NCI-H82 treated with DMSO at 0.1 percent for 48 hours (cell line): ENCODE results near the gene GRK2.

Experiments
- DNase-seq: peaks from one replicate; lab custom pipeline; 2025; ENCODE audit not compliant: unreplicated experiment; lab: John Stamatoyannopoulos, UW

GRK2 gene

DNA sequence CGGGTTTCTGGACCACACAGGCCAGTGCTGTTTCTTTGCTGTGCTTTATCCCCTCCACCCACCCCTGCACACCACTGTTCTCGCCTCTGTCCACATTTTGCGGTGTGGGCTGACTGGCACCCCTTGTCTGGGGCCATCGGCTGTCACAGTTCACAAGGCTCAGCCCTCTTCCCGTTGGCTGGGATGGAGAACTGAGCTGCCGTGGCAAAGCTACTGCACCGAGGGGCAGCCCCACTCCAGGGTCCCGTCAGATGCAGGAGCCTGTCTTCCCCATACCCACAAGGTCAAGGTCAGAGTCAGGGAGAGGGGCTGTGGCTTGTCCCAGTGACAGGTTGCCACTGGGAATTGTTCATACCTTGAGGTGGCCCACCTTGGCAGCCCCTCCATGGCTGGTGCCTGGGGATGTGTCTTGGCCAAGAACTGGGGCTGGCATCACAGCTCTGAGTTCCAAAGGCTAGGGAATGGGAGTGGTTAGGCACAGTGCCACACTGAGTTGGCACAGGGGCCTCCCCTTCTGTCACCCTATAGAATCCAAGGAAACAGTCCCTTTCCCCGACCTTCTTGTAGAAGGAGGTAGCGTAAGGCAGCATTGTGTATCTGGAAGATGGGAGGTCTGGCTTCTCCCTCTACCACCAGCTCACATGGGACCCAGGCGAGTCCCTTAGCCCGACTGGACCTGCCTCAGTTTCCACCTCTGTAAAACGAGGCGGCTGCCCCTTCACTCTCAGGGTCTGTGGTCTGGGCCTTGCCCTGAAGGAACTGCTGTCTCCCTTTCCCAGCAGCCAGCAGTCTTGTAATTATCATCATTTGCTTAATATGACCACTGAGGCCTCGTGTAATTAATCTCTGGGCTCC lies 3.4 kb downstream of the GRK2 start:
- no peak for DNase-seq

- no peak for DNase-seq
These were observed 4.3 kb downstream of the GRK2 start for GRCh38 chr11:67270256-67271204.

DNA sequence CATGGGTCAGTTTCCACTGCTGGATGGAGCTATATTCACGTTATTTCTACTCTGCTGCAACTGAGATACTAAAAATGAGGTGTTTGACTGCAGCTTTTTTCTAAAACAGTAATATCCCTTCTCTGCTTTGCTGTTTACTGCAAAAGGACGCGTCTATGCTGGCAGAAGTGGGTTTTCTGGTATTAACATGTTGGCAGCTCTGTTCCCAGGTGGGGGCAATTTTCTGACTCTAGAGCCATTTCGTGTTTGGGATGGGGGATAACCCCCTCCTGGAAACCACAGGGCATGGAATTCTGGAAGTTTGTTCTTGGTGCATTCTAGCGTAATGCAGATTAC lies 4.9 kb downstream of the GRK2 start:
- DNase-seq: no peak

- no peak for DNase-seq
These were observed 5.4 kb downstream of the GRK2 start for GRCh38 chr11:67271541-67272284.

DNA sequence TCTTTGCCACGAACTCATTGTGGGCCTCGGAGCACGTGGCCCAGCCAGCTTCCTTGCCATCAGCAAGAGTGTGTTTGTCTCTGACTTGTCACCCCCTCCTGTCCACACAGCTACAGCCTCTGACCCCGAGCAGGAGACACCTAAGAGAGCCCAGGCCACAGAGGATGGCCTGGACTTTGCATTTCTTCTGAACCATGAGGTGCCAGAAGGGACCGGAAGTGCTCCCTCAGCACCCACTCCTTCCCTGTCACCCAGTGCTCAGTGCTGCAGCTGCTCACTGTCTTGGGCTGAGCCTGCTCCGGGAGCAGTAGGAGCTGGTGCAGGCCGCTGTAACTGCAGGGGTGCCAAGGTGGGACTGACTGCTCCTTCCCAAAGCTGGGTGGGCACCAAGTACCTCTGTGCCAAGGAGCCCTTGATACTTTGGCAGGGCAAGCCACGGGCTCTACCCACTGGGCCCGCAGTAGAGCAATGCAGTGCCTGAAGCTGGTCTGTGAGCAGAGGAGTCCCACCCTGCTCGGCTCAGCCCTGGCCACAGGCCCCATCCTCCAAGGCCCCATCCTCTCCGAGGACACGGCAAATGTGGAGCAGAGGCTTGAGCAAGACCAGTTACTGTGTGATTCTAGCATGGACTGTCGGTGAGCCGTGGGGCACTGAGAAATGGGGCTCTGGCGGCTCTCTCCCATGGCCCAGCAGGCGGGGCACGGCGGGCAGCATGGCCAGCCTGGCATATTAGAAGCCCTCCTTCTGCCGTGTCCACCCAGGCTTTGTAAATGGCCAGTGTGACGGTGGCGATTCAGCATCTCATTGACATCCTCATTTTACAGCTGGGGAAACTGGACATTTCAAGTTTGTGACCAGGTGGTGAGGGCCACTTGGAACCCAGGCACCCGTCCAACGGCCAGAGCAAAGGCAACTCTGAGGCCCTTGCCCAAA lies 6.3 kb downstream of the GRK2 start:
- no peak for DNase-seq

GRCh38 chr11:67273260-67273990 lies 7.2 kb downstream of the GRK2 start:
- no peak for DNase-seq

DNA sequence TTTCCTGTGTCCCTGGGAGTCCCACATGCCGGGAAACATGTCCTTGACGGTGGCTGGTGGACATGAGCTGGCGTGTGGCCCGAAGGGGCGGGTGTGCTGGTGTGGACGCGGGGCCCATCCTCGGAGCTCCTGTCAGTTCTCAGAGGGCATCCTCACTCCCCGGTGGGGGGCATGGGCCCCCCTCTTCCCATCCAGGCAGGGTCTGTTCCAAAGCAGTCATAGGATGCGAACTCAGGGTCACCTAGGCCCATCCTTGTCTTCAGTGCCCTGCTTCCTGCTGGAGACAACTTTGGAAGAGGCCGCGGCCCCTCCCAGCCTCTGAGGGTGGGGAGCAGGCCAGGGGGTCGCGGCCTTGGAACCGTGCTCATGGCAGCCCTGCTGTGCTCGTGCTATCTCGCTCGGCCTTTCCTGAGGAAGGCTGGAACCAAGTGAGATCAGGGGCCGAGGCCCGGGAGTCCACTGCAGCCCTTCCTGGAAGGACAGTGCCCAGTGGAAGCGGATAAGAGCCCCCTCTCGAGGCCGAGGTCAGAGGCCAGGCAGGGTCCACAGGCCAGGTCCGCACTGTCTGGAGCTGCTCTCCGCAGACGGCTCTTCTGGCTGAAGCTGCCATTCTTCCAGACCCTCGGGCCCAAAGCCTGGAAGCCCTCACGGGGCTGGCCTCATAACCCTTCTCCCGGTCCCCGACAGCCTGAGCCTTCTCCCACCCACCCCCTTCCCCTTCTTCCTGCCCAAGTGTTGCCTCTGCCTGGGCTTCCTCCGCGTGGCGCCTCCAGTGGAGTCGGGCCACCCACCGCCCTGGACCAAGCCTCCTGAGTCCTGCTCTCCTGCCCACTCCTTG lies 8.7 kb downstream of the GRK2 start:
- no peak for DNase-seq

- no peak for DNase-seq
These were observed 9.5 kb downstream of the GRK2 start for GRCh38 chr11:67275606-67276409.

GRCh38 chr11:67276781-67277230 lies 10.5 kb downstream of the GRK2 start:
- DNase-seq: no peak

DNA sequence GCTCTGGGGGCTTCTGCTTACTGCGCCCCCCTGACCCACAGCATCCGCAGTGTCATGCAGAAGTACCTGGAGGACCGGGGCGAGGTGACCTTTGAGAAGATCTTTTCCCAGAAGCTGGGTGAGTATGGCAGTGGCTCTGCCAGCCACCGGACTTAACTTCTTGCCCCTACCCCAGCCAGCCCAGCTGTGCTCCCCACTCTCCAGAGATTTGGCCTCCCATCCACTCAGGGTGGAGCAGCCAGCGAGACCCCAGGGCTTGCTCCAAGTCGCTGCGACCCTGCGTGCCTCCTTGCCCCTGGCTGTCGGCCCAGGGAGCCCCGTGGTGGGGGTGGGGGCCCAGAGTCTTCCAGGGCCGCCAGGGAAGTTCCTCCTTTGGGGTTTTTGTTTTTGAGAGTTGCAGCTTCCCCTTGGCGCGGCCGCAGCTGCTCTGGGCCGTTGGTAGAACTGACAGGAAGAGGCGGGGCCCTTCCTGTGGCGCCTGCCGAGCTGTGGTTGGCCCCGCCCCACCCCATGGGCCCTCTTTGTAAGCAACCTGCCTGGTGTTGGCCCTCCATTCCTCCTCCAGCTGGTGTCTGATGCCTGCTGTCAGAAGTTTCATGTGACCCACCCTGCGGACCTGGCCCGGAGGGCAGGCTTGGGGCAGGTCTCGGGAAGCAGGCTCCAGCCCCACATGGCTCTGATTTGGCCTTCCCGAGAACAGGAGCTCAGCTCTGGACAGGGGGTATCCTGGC lies 11.1 kb downstream of the GRK2 start:
- no peak for DNase-seq

DNA sequence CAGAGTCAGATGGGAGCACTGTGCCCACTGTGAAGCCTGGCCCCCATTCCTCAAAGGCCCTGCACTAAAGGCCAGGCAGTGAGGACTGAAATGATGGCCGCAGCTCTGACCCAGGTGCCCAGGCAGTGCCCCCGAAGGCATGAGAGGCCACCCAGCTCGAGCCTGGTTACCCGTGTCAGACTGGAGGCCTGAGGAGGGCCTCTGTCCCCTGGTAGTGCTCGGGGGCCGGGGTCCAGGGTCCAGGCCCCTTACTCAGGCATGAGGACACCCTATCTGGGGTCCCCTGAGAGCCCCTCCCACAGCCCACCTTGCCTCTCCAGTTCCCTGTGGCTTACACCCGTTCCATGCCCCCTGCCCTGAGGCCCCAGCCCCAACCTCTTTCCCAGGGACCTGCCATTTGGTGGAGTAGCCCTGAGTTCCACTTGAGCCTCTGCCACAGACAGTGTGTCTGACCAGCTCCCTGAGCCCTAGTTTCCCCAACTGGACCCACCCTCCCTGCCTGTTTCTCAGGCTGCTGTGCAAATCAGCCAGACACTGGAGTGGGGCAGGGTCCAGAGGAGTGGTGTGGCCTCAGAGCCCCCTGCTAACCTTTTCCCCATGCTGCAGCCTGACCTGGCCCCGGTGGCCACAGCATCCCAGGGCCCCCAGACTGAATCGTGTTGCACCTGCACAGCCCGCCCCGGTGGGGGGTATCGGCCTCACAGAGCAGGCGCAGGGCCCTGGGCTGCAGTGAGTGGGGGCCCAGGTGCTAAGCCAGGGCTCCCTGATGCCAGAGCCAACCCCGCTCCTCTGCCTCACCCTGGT lies 12.1 kb downstream of the GRK2 start:
- DNase-seq: no peak

DNA sequence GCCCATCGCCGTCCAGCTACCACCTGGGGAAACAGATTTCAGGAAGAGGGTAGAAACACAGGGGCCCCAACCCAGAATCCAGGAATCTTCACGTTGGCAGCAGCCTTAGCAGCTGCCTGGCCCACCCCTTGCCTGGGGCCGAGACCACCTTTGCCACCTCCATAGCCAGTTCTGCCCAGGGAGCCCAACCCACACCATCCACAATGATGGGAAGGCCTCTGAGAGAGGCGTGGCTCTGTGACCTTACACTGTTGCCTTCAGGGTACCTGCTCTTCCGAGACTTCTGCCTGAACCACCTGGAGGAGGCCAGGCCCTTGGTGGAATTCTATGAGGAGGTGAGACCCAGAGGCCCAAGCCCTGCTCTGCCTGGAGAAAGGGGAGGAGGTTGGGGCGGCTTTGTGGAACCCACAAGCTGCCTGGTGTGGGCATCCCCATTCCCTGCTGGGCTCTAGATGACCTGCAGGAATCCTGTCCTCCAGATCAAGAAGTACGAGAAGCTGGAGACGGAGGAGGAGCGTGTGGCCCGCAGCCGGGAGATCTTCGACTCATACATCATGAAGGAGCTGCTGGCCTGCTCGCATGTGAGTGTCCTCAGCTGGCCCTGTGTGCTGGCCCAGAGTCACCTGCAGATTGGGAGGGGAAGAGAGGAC lies 12.8 kb downstream of the GRK2 start:
- DNase-seq: no peak

DNA sequence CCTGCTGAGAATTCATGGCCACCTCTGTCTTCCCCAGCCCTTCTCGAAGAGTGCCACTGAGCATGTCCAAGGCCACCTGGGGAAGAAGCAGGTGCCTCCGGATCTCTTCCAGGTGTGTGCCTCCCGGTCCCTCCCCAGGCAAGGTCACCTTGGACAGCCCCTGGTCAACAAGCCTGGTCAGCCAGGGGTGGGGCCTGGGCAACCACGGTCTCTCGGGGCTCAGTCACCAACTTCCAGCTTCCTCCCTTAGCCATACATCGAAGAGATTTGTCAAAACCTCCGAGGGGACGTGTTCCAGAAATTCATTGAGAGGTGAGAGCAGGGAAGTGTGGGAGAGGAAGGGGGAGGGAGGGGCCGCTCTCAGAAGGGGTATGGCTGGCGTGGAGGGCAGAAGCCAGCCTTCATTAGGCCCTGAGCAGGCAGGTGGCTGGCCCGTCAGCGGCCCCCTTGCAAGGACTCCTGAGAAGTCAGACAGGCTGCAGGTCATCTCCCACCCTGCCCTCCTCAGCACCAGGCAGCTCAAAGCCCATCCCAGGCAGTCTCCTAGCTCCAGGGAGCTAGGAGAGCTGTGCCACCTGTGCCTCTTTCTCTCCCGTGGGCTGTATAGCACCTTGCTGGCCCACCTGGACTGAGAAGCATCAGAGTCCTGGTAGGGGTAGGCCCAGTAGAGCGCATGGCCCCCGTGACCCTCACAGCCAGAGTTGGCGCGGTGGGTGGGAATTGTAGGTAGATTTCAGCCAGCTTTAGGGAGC lies 13.5 kb downstream of the GRK2 start:
- no peak for DNase-seq

DNA sequence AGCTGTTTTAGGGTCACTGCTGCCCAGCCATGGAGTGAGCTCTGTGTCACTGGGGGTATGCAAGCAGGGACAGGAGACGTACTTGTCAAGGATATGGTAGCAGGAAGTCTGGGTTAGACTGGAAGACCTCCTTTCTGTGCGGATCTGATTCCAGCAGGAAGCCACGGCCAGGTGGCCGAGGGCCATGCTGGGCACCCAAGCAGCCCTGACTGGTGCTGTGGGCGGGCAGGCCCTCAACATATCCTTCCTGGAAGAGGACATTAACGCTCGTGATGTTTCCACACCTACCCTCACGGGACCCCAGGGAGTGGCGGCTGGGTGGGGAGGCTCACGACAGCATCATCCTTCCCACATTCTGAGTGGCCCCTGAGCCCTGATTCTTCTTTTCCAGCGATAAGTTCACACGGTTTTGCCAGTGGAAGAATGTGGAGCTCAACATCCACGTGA lies 14.1 kb downstream of the GRK2 start:
- DNase-seq: no peak
